ENCODE results near the gene ATP1B3.
"Not testable (repeated sequence)": the region's sequence is repeated elsewhere in the genome, so short reads cannot be mapped to it uniquely, and the experiment has no call there.

Gene ATP1B3

DNA sequence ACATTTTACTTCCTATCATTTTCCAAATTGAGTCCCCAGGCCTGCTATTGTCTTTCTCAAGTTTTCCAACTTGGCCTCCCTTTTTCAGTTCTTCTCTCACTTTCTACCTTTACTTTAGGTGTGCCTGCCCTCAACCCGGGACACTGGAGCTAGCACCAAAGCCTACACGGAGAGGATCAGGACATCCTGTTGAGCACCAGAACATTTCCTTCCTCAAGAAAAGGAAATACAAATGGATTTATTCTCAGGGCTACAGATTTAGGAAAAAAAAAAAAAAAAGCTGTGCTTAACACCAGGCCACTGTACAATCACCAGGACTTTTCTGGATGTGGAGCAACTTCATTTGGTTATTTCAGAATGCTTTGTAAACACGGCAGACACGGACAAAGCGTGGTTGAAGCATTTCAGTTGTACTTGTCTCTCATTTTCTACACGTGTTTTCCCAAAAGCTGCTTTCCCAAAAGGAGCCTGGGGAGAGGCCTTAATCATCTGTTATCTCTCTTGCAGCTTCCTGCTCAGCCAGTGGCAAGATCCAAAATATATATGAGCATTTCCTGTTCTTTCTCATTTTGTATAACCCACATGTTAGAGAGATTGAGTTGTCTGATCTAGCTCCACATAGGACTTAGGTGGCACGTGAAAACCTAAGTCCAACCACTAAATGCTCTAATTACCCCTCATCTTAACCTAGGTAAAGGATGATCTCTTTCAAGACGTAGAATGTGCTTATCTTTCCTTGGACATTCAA, 15.5 kb upstream of the ATP1B3 start:
- DNase-seq: no peak

DNA sequence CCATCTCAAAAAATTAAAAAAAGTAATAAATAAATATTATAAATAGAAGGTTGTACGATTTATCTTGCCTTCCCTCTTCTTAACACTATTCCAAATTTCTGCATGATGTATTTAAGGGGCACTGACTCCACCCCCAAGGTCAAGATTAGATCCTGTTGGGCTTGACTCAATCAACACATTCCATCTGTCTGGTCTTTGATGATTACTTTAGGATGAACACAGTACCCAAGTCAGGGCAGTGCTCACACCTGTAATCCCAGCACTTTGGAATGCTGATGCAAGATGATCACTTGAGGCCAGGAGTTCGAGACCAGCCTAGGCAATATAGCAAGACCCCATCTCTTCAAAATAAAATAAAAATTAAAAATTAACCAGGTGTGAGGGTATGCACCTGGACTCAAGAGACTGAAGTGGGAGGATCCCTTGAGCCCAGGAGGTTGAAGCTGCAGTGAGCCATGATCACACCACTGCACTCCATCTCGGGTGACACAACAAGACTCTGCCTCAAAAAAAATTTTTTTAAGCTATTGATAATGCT, 14.1 kb upstream of the ATP1B3 start:
- no peak for DNase-seq

DNA sequence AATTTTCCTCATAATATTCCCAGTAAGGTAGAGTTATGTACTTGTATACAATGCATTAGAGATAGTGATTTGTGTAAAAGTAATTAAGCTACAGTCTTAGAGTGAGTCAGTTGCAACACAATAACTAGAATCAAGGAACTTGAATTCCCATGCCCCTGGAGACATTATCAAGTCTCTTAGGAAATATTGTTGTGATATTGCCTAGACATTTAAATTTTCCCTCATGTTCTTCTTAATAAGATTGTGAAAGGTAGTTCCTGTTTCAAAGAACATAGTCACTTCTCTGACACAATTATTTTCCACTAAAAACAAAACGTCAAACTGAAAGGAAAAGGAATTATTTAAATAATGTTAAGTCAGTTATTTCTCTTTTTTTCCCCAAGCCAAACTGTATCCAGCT, 13.0 kb upstream of the ATP1B3 start:
- no peak for DNase-seq

DNA sequence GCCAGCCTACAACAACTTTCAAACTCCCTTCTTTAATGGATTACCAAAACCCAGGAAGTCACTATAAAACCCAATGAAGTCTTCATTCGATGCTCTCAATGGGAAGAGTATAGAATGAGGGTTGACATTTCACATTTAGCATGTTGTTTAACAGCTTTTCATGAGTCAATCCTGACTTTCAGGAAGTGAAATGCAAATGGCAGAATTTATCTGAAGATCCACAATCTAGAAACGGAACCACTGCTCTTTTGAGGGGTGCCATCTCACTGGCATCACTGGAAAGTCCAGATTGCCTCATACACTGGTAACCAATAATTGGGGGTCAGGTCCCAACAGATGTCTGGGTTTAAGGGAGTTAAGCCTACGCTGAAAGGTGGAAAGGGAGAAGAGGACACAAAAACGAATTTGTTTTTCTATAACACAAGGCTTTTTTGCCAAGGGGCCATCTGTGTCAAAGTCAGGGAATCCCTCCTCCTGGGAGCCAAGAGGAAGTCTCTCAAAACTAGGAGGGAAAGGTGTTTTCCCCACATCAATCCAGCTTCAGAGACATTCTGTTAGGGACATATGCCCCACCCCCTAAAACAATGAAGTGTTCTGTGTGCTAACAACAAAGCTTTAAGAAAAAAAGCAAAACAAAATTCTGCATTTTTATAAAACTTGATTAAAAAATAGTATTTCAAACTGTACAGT, 12.0 kb upstream of the ATP1B3 start:
- no peak for DNase-seq

DNA sequence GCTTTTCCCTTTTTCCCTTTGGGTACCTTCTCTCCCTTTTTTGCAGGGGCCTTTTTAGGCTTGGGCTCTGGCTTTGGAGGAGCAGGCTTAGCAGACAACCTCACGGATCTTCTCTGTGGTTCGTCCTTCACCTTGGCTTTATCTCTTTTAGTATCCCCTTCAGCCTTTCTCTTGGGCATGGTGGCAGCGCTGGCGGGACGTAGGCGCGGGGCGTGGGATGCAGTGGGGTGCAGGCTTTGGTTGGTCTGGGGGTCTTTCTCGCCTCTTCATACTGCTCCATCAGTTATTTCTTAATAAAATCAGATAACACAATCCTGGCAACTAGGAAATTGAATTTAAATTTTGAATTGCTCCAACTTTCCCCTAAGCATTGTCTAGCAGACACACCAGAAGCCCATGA, 11.3 kb upstream of the ATP1B3 start:
- DNase-seq: no peak

DNA sequence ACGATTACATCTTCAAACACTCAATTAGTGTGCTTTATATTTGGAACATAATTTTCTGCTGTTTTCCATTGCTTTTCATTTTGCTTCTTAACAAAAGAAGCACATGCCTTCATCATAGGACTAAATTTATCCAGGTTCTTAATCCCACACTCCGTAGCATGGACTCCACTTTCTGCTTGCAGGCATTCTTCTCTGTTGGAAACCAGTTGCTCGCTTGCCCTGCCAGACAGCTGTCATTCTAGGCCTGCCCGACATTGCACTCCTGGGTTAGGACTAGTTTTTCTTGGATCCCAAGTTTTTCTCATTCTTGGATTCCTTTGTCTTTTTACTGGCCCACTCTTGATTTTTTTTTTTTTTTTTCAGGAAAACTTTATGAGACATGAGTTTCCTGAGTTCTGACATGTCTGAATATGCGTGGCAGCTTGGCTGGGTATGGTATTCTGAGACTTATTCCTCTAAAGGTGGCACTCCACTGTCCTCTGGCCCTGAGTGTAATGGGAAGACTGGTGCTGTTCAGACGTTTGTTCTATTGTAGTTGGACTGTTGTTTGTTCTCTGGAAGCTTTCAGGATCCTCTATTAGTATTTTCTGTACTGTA, 6.3 kb upstream of the ATP1B3 start:
- DNase-seq: no peak

DNA sequence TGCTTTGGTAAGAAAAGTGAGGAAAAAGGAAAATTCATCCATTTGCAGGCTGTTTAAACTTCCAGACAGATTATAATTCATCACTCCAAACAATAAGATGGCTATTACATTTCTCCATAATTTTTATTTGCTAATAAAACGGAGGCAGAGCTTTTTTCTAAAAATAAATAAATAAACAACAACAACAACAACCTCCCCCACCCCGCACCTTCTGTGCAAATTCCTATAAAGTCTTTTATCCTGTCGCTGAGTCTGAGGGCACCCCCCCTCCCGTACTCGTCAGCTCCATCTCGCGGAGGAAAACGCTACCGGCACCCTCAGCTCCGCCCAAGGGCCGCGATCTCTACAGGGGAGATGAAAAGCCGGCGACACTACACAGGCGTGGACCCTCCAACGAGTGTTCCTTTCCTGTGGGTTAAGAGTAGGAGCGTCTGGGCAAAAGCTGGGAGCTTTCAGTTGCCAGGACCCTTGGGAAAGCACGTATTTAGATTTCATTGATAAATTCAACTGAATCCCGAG, 1.0 kb upstream of the ATP1B3 start:
- peak; percentile 90 to 91 for DNase-seq

DNA sequence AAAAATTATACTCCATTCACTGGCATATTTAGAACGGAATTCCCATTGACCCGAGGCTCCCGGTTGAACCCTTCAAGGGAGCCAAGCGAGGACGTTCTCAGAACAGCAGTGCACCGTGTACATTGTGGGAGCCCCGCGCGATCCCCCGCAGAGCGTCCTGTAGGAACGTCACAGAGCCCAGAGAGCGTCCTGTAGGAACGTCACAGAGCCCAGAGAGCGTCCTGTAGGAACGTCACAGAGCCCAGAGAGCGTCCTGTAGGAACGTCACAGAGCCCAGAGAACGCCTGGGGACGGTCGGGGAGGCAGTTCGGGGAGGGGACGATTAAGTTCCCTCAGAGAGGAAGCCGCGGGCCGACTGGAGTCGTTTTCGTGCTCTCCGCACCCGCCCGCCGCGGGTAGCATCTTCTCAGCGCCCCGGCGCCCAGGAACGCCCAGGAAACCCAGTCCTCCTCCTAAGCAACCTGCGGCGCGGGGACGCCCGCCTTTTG, 506 bp upstream of the ATP1B3 start:
- DNase-seq: peak in 1 of 2 experiments; percentile 83

DNA sequence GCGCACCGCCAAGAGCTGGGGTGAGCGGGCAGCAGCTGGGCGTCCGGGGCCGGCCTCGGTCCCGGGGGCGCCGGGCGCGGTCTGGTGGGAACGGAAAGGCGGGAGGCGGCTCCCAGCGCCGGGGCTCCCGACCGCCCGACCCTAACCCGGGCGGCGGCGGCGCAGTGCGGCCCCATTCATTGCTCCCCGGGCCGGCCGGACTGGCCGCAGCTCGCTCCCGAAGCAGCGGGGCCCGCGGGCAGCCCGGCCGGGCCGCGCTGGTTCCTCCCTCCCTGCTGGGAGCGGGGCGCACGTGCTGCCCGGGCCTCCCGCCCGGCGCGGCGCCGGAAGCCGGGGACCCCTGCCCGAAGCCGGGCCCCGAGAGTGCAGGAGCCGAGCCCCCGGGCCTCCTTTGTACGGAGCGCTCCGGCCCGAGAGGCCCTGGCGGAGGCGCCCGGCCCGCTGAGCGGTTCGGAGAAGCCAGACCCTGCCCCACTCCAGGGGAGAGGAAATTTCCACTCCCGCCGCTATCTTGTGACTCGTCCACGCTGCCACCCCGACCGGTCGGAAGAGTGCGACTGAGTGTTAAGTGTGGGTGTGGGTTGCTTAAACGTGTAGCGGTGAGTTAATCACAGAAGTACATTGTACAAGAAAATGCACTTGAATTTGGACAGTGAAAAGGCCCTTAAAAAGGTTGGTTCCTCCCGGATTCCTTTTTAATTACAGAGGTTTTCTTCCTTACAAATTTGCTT, 613 bp downstream of the ATP1B3 start:
- DNase-seq: peak; percentile 81 to 82

DNA sequence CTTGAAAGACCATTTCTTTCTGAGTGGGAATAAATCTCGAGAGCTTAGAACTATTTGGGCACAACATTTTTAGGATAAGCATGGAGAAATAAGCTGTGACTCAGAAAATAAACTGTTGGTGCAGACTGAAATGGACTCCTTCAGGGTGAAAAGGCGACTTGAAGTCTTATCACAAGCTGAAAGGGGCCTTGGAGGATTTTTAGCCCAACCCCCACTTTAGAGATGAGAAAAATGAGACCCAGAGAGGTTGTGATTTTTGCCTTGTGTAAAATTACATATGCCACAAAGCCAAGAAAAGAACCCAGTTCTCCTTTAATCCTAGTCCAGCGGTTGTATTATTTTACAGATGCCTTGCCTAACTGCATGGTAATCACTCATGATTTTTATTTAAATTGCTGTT, 1.5 kb downstream of the ATP1B3 start:
- no peak for DNase-seq

DNA sequence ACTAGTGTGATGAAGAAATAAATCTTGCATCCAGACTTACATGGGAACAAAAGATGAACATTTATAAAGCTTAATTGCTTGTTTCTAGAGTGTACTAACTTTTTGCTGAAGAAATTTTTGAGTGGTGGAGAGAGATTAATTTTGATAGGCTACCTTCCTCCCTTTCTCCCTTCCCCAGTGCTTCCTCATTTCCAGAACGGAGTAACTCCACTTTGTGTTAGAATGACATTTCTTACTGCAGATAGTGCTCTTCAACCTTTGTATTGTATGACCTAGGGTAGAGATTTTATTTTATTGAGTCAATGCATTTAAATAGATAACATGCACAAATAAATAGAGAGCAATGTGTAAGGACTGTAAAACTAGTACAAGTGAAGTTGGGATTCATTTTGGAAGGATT, 1.9 kb downstream of the ATP1B3 start:
- no peak for DNase-seq

DNA sequence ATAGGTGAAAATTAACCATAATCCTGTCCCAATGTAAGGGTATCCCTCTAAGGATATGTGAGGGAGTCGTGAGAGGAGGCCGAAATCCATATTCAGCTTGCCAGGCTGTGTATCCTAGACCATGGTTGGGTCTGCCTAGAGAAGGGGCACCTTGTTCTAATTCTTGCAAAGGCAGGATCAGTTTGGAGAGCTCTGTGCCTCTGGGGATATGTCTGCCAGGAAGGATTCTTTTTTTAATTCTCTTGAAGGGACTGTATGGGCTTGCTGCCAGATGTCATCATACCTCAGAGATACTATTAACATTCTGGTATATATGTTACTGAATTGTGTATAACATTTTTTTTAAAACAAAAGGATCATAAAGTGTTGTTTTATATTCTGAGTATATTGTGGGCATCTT, 2.4 kb downstream of the ATP1B3 start:
- no peak for DNase-seq

DNA sequence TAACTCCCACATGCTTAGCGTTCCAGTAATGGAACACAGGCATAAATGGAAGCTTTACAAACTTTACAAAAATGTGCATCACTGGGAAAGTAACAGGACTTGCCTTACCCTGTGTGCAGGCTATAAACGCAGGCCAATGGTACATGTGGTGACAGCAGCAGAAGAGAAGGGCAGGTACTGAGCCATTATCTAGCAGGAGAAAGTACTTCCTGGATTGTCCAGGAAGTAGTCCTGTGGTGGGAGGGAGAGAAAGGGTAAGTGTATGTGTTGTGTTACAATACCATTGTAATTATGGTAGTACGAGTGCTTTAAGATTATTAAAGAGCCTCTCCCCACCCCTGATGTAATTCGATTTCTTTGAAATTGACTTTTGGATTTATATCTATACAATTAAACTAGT, 5.3 kb downstream of the ATP1B3 start:
- DNase-seq: no peak

DNA sequence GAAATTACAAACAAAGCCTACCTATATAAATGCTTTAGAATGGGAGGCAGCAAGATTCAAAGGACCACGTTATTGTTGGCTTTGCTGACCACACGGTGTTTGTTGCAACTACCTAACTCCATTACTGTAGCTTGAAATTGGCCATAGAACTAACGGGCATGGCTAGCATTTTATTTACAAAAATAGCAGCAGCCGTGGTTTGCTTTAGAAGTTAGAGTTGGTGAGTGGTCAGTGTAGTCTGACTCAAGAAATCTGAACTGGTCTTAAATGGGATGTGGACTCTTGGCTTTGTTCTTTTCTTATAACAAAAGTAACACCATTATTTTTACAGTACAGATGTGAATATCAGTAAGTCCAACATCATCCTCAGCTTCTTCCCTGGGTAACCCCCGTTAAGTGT, 10.6 kb downstream of the ATP1B3 start:
- no peak for DNase-seq

DNA sequence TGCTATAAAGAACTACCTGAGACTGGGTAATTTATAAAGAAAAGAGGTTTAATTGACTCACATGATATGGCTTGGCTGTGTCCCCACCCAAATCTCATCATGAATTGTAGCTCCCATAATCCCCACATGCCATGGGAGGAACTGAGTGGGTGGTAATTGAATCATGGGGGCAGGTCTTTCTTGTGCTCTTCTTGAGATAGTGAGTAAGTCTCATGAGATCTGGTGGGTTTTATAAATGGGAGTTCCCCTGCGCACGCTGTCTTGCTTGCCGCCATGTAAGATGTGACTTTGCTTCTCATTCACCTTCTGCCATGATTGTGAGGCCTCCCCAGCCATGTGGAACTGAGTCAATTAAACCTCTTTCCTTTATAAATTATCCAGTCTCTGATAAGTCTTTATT, 12.1 kb downstream of the ATP1B3 start:
- DNase-seq: not testable (repeated sequence)

DNA sequence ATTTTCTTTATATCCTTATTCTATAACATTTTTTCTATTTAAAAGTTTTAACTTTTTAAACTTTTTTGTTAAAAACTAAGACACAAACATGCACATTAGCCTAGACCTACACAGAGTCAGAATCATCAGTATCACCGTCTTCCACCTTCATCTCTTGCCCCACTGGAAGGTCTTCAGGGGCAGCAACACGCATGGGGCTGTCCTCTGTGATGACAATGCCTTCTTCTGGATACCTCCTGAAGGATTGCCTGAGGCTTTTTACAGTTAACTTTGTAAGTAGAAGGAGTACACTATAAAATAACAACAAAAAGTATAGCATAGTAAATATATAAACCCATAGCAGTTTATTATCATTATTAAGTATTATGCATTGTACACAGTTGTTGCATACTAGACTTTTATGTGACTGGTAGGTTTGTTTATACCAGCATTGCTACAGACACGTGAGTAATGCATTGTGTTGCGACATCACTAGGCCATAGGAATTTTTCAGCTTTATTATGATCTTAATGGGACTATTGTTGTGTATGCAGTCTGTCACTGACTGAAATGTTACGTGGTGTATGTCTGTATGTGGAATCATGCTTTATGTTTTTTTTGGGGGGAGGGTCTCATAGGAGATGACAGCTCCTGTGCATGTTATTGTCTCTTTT, 18.2 kb downstream of the ATP1B3 start:
- DNase-seq: no peak

DNA sequence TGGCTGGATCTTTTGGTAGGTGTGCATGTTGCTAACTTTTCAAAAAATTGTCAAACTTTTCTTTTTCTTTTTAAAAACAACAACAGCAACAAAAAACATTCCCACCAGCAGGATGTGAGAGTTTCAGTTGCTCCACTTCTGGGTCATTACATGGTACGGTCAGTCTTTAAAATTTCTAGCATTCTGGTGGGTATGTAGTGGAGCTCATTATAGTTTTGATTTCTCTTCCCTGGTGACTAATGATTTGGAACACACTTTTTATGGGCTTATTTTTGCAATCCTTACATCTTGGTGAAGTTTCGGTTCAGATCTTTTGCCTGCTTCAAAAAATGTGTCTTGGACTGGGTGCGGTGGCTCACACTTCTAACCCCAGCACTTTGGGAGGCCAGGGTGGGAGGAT, 19.3 kb downstream of the ATP1B3 start:
- no peak for DNase-seq

DNA sequence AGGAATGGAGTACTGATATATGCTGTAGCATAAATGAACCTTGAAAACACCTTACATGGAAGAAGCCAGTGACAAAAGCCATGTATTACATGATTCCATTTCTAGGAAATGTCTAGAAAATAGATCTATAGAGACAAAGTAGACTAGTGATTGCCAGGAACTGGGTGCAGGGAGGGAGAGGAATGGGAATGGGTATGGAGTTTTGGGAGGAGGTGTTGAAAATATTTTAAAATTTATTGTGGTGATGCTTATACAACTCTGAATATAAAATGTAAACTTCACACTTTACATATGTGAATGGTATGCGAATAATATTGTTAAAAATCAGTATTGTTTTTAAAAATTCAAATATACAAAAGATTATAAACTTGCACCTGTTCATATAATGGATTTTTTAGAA, 22.5 kb downstream of the ATP1B3 start:
- DNase-seq: no peak

DNA sequence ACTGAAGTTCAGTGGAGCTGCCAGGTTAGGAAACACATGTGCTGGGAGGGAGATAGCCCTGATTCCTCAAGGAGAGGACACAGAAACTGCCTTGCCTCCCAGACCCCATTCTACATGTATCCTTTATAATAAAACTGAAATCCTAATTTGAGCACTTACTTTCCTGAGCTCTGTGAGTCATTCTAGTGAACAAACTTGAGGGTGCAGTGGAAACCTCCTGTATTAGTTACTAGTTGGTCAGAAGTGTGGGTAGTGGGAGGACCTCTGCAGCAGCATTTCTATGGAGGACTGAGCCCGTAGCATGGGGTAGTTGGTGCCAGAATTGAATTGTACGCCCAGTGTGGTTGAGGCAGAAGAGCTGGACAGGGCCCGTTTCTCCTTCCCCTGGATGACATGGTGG, 23.9 kb downstream of the ATP1B3 start:
- DNase-seq: peak in 1 of 2 experiments; percentile 33

DNA sequence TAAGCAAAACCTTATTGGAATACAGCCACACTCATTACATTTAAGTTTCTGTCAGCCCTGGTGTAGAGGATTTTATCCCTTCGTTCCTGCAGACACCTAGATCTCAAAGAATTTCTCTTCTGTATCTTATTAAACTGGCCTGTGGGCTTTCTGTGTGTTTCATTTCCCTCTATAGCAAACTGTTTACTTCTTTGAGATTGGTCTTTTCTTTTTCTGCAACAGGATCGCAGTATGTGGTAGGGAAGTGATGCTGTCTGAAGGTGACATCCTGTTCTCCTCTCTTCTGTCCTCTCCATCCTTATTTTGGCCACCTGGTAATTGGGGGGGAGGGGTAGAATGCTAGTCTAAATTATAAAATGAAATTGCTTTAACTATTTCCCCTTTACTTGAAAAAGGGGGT, 25.5 kb downstream of the ATP1B3 start:
- DNase-seq: no peak

DNA sequence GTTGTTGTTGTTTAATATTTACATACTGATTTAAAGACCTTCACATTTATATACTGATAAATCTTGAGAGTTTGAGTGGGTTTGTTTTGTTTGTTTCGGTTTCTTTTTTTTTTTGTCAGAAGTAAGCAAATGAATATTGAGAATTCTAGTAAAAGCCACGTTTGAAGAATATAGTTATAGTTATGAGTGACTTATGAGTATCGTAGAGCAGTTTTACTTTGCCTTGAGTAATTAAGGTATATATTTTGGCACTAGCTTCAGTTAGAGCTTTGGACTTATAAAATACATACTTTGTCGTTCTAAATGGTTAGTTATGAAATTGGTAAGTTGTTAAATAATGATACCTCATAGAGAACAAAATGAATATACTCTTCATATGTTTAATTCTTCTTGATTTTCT, 27.8 kb downstream of the ATP1B3 start:
- DNase-seq: no peak

DNA sequence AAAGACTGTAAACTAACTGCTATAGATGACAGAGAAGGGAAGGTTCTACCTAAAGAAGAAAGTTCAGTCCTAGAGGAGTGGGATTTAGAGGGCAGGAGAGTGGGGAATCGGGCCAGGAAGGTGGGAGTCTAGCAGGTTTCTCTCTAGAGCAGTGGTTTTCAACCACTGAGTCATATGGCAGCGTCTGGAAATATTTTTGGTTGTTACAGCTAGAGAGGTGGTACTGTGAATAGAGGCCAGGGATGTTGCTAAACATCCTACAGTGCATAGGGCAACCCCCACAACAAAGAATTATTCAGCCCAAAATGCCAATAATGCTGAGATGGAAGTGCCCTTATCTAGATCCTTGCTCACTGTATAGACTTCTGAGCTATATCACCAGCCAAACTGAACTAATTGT, 28.7 kb downstream of the ATP1B3 start:
- no peak for DNase-seq
